K562 (cell line): ENCODE measurements around the gene ADIPOR1. TPM values are rescaled to one million over a fixed set of nuclear protein-coding genes. Genes with fewer than 3 reads are reported as not detected.

Source experiments
- ATAC-seq: fragments of 200-7000 bp; cut with Tn5 transposase; 3 replicates; pipeline ENCODE4 v1.9.1; 2020; ENCODE audit warnings: moderate library complexity
- BruUV-seq: library from RNA; stranded (reverse); fragments of 400-500 nt; replicated peaks from 2 replicates; lab custom pipeline; 2021; lab: Mats Ljungman, UMichigan
- CTCF ChIA-PET: fragments of 300-600 bp; formaldehyde crosslinking; extraction: SDS; loops from one replicate; lab custom pipeline; 2021; ENCODE audit warnings: low intra/inter-chr PET ratio; lab: Yijun Ruan, JAX
- POLR2A ChIA-PET: fragments of 300-600, 350-650 bp; sonication (Branson Sonifier 250); formaldehyde crosslinking; extraction: SDS; loops from one replicate; lab custom pipeline; 2021; ENCODE audit warnings: antibody characterized with exemption, inconsistent platforms; lab: Yijun Ruan, JAX
- DNase-seq, 4 experiments: peaks; one replicate each; pipeline versions ENCODE4 v3.0.0 to v3.0.0-alpha.2; 2011 to 2018; ENCODE audit warnings: low spot score in 3 of 4, mixed read lengths in 3 of 4; ENCODE audit errors: extremely low read depth in 1 of 4
- FAIRE-seq: peaks from 2 replicates; lab custom pipeline; 2011; peaks lifted over from hg19 to GRCh38; lab: Jason Lieb, UNC
- H2AFZ ChIP-seq: 2 replicates; pipeline ENCODE4 v1.6.0; 2011; ENCODE audit warnings: low read depth, low read length, control low read depth, inconsistent platforms
- H3K27ac ChIP-seq: fragments of 200-600 bp; 3 replicates; pipeline ENCODE4 v1.8.0; 2011; ENCODE audit warnings: low read depth, mild to moderate bottlenecking, control low read depth, inconsistent platforms, low read length, moderate library complexity, mixed read lengths; ENCODE audit errors: extremely low read depth
- H3K27me3 ChIP-seq, 2 experiments: fragments of 300-600 bp in 1 of 2; 2 replicates in 1 of 2; 3 replicates in 1 of 2; pipeline versions ENCODE4 v1.6.0 to v1.8.0; 2011; ENCODE audit warnings: inconsistent platforms in 2 of 2, low read length in 2 of 2, mild to moderate bottlenecking in 1 of 2, mixed read lengths in 1 of 2, moderate library complexity in 1 of 2; ENCODE audit not compliant: control insufficient read depth in 2 of 2, insufficient read depth in 2 of 2
- H3K36me3 ChIP-seq: fragments of 300-600 bp; 3 replicates; pipeline ENCODE4 v1.8.0; 2011; ENCODE audit warnings: mild to moderate bottlenecking, low read length, inconsistent platforms; ENCODE audit not compliant: control insufficient read depth, insufficient read depth
- H3K4me1 ChIP-seq, 2 experiments: fragments of 200-600 bp in 1 of 2; replicated peaks in 1 of 2; 2 replicates in 1 of 2; 3 replicates in 1 of 2; pipeline versions ENCODE4 v1.5.1 to v1.8.0; 2011; ENCODE audit warnings: inconsistent platforms in 2 of 2, low read length in 2 of 2, mild to moderate bottlenecking in 1 of 2, mixed read lengths in 1 of 2, moderate library complexity in 1 of 2; ENCODE audit not compliant: control insufficient read depth in 2 of 2, insufficient read depth in 2 of 2
- H3K4me2 ChIP-seq: 2 replicates; pipeline ENCODE4 v1.6.1; 2011; ENCODE audit warnings: low read length, control low read depth, inconsistent platforms, mixed read lengths; ENCODE audit not compliant: insufficient read depth
- H3K4me3 ChIP-seq: fragments of 200-600 bp; sonication (generic), shearing (Covaris generic); 2 replicates; pipeline ENCODE4 v1.5.1; 2016; ENCODE audit warnings: control low read depth, inconsistent platforms
- H3K79me2 ChIP-seq: fragments of 200-600 bp; 3 replicates; pipeline ENCODE4 v1.8.0; 2011; ENCODE audit warnings: low read length, inconsistent platforms; ENCODE audit not compliant: control insufficient read depth, insufficient read depth
- H3K9ac ChIP-seq, 2 experiments: 2 replicates each; pipeline versions ENCODE4 v1.6.0 to v1.6.1; 2011; ENCODE audit warnings: low read depth in 2 of 2, low read length in 2 of 2, control low read depth in 1 of 2, inconsistent platforms in 1 of 2, mild to moderate bottlenecking in 1 of 2, mixed read lengths in 1 of 2; ENCODE audit not compliant: insufficient read depth in 1 of 2
- H3K9me1 ChIP-seq: one replicate; pipeline ENCODE4 v1.6.0; 2011; ENCODE audit warnings: inconsistent platforms, mild to moderate bottlenecking, low read length, moderate library complexity; ENCODE audit not compliant: control insufficient read depth, insufficient read depth
- H3K9me3 ChIP-seq: replicated peaks from 2 replicates; pipeline ENCODE4 v1.5.1; 2011; ENCODE audit warnings: low read depth, low read length, inconsistent platforms; ENCODE audit not compliant: control insufficient read depth, insufficient read depth
- H4K20me1 ChIP-seq: replicated peaks from 2 replicates; pipeline ENCODE4 v1.6.1; 2011; ENCODE audit warnings: low read length, inconsistent platforms, mixed read lengths; ENCODE audit not compliant: control insufficient read depth, insufficient read depth
- CEBPB ChIP-seq: fragments of 450-650 bp; IDR thresholded peaks from 2 replicates; pipeline ENCODE4 v1.6.1; 2016; ENCODE audit warnings: missing genetic modification characterization, missing compliant biosample characterization
- CEBPG ChIP-seq, 3 experiments: fragments of 200-800 bp in 1 of 3; sonication (Bioruptor generic) in 1 of 3; sonication (generic) in 1 of 3; formaldehyde crosslinking in 1 of 3; IDR thresholded peaks in 2 of 3; conservative IDR thresholded peaks in 1 of 3; 2 replicates each; pipeline versions ENCODE4 v1.6.1 to v1.8.0; 2016 to 2022; ENCODE audit warnings: missing compliant biosample characterization in 2 of 3, missing genetic modification characterization in 2 of 3, mild to moderate bottlenecking in 1 of 3, missing genetic modification reagents in 1 of 3
- ELF1 ChIP-seq: fragments of 200-800 bp; sonication (Bioruptor generic); IDR thresholded peaks from 2 replicates; pipeline ENCODE4 v1.6.1; 2016; ENCODE audit warnings: missing genetic modification characterization, missing compliant biosample characterization
- TEAD4 ChIP-seq, 2 experiments: sonication (generic) in 1 of 2; formaldehyde crosslinking in 1 of 2; IDR thresholded peaks; 2 replicates each; pipeline versions ENCODE4 v1.6.1 to v1.8.0; 2012 to 2022; ENCODE audit warnings: borderline replicate concordance in 1 of 2, inconsistent platforms in 1 of 2, low read length in 1 of 2, mild to moderate bottlenecking in 1 of 2, missing genetic modification reagents in 1 of 2
- TRIM28 ChIP-seq: fragments of 450-650 bp; IDR thresholded peaks from 2 replicates; pipeline ENCODE4 v1.6.1; 2017
- ZNF12 ChIP-seq: sonication (generic); formaldehyde crosslinking; IDR thresholded peaks from 2 replicates; pipeline ENCODE4 v1.4.0; 2020; ENCODE audit warnings: mild to moderate bottlenecking, missing genetic modification reagents
- ZNF239 ChIP-seq: fragments of 250-450 bp; sonication (Bioruptor Pico); IDR thresholded peaks from 2 replicates; pipeline ENCODE4 v1.4.0; 2020; ENCODE audit warnings: mild to moderate bottlenecking
- ZNF407 ChIP-seq: fragments of 450-650 bp; IDR thresholded peaks from 2 replicates; pipeline ENCODE4 v1.6.1; 2016; ENCODE audit warnings: low read depth
- WGBS: fragments of 100-300 bp; shearing (Covaris generic); methylation state at CpG from one replicate; pipeline ENCODE4 v1.1.6; 2016; ENCODE audit warnings: low coverage, mixed read lengths; ENCODE audit not compliant: insufficient coverage; ENCODE audit errors: missing lambda C conversion rate; 5-methylcytosine and 5-hydroxymethylcytosine counted together
- in situ Hi-C: fragments of 300-500 bp; cut with MboI; formaldehyde crosslinking; loops from 4 replicates; pipeline ENCODE4 v1.15.0; 2018; ENCODE audit warnings: inconsistent platforms, mixed read lengths
- intact Hi-C: fragments of 100-400 bp; cut with micrococcal nuclease; formaldehyde crosslinking; loops from 2 replicates; pipeline ENCODE4 v1.14.2; 2022
- polyA plus RNA-seq, 8 experiments: library from polyadenylated mRNA; depleted of rRNA in 4 of 8; stranded (reverse) in 5 of 8; unstranded in 3 of 8; fragments of >200 nt; fragmentation: Nextera tagmentation in 2 of 8; fragmentation: Illumina TruSeq in 1 of 8; extraction: Ambion mirVana in 2 of 8; extraction: Trizol in 1 of 8; gene quantifications; 2 replicates each; pipeline versions ENCODE4 v1.2.1 to v1.2.3, GENCODE V29; 2011 to 2014; ENCODE audit warnings: inconsistent platforms in 1 of 8, missing spikeins in 1 of 8
- total RNA-seq, 7 experiments: library from RNA; depleted of rRNA in 6 of 7; stranded (reverse); fragments of >200 nt in 6 of 7; fragmentation: Illumina TruSeq in 2 of 7; extraction: Trizol in 2 of 7; gene quantifications; 2 replicates each; pipeline versions ENCODE4 v1.2.1 to v1.2.3, GENCODE V29; 2011 to 2021; ENCODE audit warnings: low replicate concordance in 1 of 7

Gene ADIPOR1
- total and polyA plus RNA-seq, 9 of the 15 experiments (the other 6 are each of a cell fraction or from before 2014, with no cell fraction given): 29.0 to 217 (median 100) TPM

DNA sequence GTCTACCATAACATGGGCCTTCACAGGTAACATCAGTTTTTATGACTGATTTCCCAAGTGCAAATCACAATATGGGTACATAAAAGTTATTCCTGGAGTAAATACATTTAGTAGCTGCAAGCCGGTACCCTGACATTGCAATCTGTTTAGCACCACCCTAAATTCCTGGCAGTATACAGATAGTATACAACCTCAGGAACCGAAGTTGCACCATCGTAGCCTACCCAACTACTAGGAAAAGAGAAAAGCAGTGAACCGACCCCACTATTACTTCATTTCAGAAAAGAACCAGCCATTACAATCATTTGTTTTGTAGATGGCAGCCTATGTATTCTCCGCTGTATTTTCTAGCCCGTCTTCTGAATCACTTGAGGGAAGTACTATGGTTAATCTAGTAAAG, 1.1 kb downstream of the ADIPOR1 start:
- in situ Hi-C loops: no loop called here
- DNase-seq (no peak), ATAC-seq (no peak), FAIRE-seq (no peak)
- POLR2A ChIA-PET: interaction anchor here (0.6 to 0.7 kb wide), 3 partner anchors 8 to 471 kb away, joined by 3 read pairs; no protein-coding TSS in a partner anchor
- peaks cover 6% of the 10 kb centered on the region for H3K9me1 ChIP-seq
- TSS peak; percentile 38 for BruUV-seq
- 5% methylated on average over 6 of the region's 6 CpGs for WGBS
- H3K4me1 ChIP-seq: peaks cover 15 to 40% of the 10 kb centered on the region in 2 experiments
- H3K9me3 ChIP-seq: no peaks in the 10 kb centered on the region
- TF ChIP-seq ELF1 (no peak), ZNF239 (CRISPR knock-in tag) (no peak), TEAD4 (IDR thresholded peaks at IDR 0.05; ENCODE audit: low read length) (0 out of 2 replicates have a peak, but pooled peaks have one; percentile 2), TEAD4 (CRISPR knock-in tag; IDR thresholded peaks at IDR 0.05; ENCODE audit: borderline replicate concordance) (no peak), TRIM28 (no peak), ZNF12 (CRISPR knock-in tag) (no peak), CEBPG (CRISPR knock-in tag; IDR thresholded peaks at IDR 0.05) (no peak), CEBPG (tag; conservative IDR thresholded peaks at IDR 0.05 in 1 of 2, IDR thresholded peaks at IDR 0.05 in 1 of 2) (0 out of 4 replicates have a peak, but pooled peaks of 1 of the 2 experiments have one; percentile 10), CEBPB (tag) (peak; percentile 51; the same call in 1 of the 2 replicates), ZNF407 (no peak)
- peaks cover 60% of the 10 kb centered on the region for H3K79me2 ChIP-seq
- peak overlapping the region in 1 of 2 experiments; percentile 94; a peak in 3 of 4 replicates for H3K9ac ChIP-seq
- intact Hi-C loops: loop anchor here (5.0 kb wide), 1 partner anchor 70 kb away; the partner anchor contains the start of gene RABIF
- no peak overlapping the region for H2AFZ ChIP-seq
- no peaks in the 10 kb centered on the region for H3K27me3 ChIP-seq
- H3K27ac ChIP-seq: peak overlapping the region; percentile 90
- H4K20me1 ChIP-seq: peaks cover 26% of the 10 kb centered on the region
- H3K4me3 ChIP-seq: peak overlapping the region; percentile 97
- H3K4me2 ChIP-seq: peak overlapping the region; percentile 95
- CTCF ChIA-PET: no interaction called here
- H3K36me3 ChIP-seq: peaks cover 48% of the 10 kb centered on the region
